NOMO-1 treated with DMSO at 0.1 percent for 48 hours (cell line): ENCODE results near the gene ABCF2.

Experiments
- DNase-seq: peaks from one replicate; lab custom pipeline; 2025; ENCODE audit not compliant: unreplicated experiment; lab: John Stamatoyannopoulos, UW

Gene ABCF2

DNA sequence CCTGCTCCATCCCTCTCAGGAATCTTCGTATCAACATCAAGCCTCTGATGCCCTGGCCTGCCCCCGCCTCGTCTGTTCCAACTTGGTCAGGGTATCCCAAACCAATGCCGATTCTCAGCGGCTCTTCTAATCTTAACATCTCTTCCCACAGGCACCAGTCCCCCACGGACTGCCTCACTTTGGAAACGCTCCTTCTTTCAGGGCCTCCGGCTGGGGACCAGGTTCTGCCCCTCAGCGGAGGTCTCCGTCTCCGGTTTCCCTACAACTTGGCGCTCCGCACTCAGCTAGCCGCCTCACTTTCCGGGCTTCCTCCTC is 488 bp downstream of the ABCF2 start:
- no peak for DNase-seq

DNA sequence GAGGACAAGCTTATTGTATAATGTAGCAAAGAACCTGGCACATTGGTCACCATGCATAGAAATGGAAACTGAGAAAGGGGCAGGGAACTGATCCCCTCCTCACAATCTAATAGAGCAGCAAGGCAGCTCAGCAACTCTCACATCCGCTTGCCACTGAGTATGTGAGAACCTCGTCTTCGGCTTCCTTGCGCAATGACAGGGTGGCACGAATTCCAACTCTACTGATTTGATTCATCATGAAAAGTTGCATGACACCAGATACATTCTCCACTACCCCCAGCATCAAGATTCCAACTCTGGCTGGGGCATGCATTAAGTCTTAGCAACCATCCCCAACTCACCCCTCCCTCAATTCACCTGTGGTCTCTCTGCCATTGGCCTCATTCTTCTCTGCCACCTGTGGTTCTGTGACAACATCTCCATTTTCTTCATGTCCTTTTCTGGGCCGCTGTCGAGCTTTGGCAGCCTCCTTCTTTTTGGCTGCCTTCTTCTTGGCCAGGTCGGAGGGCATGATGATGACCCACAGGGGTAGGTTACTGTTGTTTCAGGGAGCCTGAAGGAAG is 976 bp downstream of the ABCF2 start:
- peak; percentile 37 for DNase-seq

- no peak for DNase-seq
These were observed 3.3 kb downstream of the ABCF2 start for GRCh38 chr7:151223728-151224127.

DNA sequence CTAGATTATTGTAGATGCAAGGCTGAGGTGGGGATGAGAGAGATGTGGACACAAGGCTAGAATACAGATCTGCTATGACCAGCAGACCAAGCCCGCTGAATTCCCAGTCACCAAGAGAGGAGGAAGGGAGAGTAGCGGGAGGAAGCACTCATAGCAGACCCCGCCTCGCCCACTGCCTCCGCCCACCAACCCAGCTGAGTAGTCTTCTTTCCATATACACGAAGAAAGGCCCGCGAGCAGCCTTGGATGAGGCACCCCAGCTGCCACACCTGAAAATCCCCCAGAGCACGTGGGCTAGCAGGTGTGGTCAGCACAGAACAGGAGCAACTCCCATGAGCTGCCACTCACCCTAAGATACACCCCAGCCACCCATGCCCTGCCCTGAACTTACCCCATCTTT is 8.8 kb downstream of the ABCF2 start:
- DNase-seq, result no peak

- DNase-seq, result no peak
These were observed 11.6 kb downstream of the ABCF2 start for GRCh38 chr7:151215396-151215795.

DNA sequence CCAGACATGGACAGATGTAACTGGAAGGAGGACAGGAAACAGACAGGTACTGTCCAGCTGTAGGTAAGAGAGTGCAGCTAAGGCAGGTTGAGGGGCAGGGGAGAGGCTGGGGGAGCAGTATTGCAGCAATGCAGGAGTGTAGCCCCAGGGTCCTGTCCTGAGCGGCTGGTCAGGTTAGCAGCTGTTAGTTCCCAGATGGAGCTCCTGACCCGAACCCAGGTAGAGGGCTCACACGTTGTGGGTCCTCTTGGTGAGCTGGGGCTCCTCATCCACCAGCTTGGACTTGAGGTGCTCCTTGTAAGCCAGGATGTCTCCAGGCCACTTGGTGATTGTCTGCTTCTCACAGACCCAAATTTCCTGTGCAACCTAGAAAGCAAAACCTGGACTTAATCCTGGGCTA is 13.2 kb downstream of the ABCF2 start:
- no peak for DNase-seq

- no peak for DNase-seq
These were observed 14.4 kb downstream of the ABCF2 start for GRCh38 chr7:151212626-151213025.

GRCh38 chr7:151211155-151211772 is 15.7 kb downstream of the ABCF2 start:
- no peak for DNase-seq

DNA sequence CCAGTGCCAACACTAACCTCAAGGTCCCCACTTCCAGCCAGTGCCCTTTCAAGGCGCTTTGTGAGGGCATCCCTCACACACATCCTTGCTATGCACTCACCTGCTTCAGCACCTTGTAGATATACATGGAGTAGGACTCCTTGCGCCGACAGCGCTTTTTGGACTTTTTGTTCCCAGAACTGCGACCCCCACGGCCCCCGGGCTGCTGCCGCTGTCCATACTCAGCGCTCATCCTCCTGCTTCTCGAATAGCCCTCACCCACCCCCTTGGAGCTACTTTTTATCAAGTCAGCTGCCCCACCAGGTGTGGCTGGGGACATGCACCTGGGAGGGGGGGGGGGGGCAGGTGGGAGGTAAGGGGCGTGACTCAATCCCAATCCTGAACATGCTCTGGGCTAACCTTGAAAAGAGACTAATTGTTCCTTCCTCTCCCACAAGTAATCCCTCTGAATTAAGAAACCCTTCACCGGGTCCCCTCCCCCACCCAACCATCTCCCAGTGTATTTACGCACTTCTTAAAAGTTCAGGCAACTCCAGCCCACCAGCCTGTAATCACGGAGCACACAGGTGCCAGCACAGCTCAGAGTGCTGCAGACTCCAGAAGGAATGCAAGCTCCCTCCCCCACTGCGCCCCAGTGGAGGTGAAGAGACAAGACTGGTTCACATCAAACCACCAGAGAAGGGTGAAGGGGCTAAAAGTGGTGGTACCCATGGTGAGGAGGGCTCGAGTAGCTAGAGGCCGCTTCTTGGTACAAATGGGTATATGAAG is 16.7 kb downstream of the ABCF2 start, which contains the start of gene H2BK1:
Gene H2BK1, minus strand, starts transcription at position 402 of the 768 bp plus-strand sequence. Its CDS starts 170 bp downstream, at position 232.
- no peak for DNase-seq

DNA sequence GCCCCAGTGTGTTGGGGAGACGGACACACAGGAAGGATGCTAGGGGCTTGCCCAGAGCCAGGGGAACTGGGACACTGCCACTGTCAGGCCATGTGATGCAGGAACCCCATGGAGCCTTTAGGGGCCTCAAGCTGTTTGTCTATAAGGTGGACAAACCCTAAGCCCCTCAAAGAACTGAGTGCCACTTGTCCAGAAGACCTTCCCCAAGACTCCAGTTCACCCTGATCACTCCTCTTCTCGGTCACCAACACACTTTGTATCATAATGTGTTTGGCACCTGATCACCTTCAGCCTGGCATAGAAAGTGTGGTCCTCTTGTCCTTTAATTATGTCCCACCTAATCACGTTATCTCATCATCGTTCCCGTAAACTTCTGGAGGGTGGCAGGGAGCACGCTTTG is 17.4 kb downstream of the ABCF2 start:
- DNase-seq, result no peak

GRCh38 chr7:151208253-151208862 is 18.6 kb downstream of the ABCF2 start:
- no peak for DNase-seq

GRCh38 chr7:151207804-151208203 is 19.2 kb downstream of the ABCF2 start:
- no peak for DNase-seq

DNA sequence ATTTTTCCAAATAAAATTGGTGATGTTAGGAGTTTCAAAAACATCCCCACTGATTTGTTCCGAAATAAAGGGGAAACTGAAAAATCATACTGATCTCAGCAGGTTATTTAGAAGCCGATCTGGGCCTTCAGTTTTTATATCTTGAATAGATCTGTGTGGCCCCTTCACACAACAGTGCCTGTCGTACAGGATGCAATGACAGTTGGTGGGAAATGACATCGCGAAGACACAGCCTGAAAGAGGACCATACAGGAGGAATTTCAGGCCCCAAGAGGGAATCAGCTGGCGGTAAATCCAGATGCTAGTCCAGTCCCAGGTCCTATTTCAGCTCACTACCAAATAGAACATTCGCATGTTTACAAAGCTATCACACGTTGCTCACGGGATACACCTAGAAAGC is 19.7 kb downstream of the ABCF2 start:
- DNase-seq, result no peak

DNA sequence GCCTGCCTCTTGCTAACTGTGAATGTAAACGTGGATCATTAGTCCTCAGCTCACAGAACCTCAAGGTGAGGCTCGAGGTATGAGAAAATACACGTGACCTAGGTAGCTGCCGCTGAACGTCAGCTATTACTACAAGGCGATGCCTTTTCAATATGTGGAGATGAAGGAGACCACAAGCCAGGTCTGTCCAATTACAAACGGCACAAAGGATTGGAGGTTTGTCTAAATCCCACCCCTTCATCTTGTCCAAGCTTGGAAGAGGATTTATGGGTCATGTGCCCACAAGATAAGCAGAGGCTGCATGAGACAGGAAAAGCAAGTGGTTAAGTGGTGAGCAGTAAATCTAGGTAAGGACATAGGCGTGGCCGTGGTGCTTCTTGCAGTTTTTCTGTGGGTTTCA is 20.1 kb downstream of the ABCF2 start:
- peak; percentile 47 for DNase-seq

DNA sequence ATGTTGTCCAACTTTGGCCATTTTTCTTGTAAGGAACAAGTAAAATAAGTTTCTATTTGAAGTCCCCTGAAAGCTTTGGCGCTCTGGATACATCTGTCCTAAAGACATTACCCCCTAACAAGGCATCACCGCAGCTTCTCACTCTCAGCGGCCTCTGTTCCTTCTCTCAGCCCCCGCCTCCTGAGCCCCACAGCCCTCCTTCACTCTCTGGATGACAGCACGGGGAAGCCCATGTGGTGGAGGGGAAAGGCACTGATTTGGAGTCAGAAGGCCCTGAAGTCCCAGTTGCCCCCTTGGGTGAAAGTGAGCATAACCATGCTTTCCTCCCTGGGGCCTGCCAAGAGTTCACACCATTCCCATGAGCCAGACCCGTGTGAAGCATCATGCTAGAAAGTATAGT is 21.3 kb downstream of the ABCF2 start:
- DNase-seq, result no peak

- DNase-seq, result no peak
These were observed 22.5 kb downstream of the ABCF2 start for GRCh38 chr7:151204383-151205032.

DNA sequence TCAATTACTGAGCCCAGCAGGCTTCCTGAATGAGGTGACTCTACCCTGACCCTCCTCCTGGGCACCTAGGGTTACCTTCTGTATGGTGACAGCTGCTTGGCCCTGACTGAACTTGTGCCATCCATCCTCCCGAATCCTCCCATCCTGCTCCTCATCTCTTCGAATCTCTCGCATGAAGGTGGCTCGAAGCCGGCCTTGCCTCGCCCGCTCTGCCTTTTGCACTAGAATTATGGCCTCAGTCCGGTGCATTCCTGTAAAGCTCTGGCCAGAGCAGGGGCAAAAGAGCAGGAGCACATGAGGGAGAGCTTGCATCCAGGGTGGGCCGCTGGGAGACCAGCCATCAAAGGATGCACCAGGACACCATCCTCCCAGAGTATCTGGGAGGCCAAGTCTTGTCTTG is 24.2 kb downstream of the ABCF2 start:
- no peak for DNase-seq

DNA sequence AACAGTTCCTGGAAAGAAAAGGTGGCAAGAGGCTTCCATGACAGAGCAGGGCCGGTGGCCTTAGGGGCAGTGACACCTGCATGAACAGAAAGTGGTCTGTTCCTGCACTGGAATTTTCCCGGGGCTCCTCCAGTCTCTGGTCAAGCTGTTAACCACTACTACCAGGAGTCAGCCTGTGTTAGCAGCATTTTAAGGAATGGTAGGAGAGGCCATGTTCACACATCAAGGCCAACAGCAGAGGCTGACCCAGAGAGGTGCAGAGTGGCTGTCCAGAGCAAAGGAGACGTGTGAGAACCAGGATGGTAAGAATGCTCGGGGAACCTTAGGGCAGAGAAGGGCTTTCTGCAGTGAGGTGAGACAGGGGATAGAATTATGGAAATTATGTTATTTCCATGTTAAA is 25.3 kb downstream of the ABCF2 start:
- DNase-seq, result no peak

GRCh38 chr7:151201344-151201743 is 25.7 kb downstream of the ABCF2 start:
- no peak for DNase-seq

- no peak for DNase-seq
These were observed 27.8 kb downstream of the ABCF2 start for GRCh38 chr7:151198945-151199848.

DNA sequence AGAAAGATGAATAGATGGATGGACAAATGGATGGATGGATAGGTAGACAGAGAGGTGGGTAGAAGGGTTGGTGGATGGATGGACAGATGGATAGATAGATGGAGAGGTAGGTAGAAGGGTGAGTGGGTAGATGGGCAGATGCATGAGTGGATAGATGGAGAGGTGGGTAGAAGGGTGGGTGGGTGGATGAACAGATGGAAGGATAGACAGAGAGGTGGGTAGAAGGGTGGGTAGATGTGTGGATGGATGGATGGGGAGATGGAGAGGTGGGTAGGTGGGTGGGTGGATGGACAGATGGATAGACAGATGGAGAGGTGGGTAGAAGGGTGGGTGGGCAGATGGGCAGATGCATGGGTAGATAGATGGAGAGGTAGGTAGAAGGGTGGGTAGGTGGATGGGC is 29.1 kb downstream of the ABCF2 start:
- no peak for DNase-seq
